Measurements from ENCODE around the gene MOSPD2.

Gene MOSPD2

GRCh38 chrX:14897042-14897441 lies 23.8 kb downstream of the MOSPD2 start:
- Histone ChIP-seq H4K20me1 (ENCODE audit: insufficient read depth, low read length) (no peaks in the 10 kb centered on the region), H3K27ac (ENCODE audit: low read length) (no peak overlapping the region), H3K4me2 (ENCODE audit: insufficient read depth, low read length) (no peak overlapping the region), H3K4me1 (ENCODE audit: insufficient read depth, low read length) (no peaks in the 10 kb centered on the region), H3K79me2 (ENCODE audit: insufficient read depth, low read length) (no peaks in the 10 kb centered on the region), H3K27me3 (ENCODE audit: insufficient read depth, low read length, poor library complexity) (no peaks in the 10 kb centered on the region), H3K4me3 (ENCODE audit: low read depth in 1 of 2, low read length in 2 of 2) (no peak overlapping the region), H3K9me3 (ENCODE audit: insufficient read depth, low read length, severe bottlenecking) (no peaks in the 10 kb centered on the region), H2AFZ (ENCODE audit: low read depth, low read length) (no peak overlapping the region), H3K36me3 (ENCODE audit: insufficient read depth, low read length) (no peaks in the 10 kb centered on the region; the same call in 1 of the 2 replicates), H3K9ac (ENCODE audit: low read depth, low read length) (no peak overlapping the region)
- DNase-seq (no peak), ATAC-seq (ENCODE audit: insufficient read depth, low read depth) (no peak)
- TF ChIP-seq CTCF (IDR thresholded peaks at IDR 0.05; ENCODE audit: borderline replicate concordance, extremely low read depth, low read length, poor library complexity, severe bottlenecking) (no peak), EZH2 (IDR thresholded peaks at IDR 0.05; ENCODE audit: borderline replicate concordance, low read depth, low read length, severe bottlenecking) (no peak)

GRCh38 chrX:14899607-14900006 lies 26.4 kb downstream of the MOSPD2 start:
- Histone ChIP-seq H3K4me2 (ENCODE audit: insufficient read depth, low read length) (no peak overlapping the region), H3K27me3 (ENCODE audit: insufficient read depth, low read length, poor library complexity) (no peaks in the 10 kb centered on the region), H2AFZ (ENCODE audit: low read depth, low read length) (no peak overlapping the region), H3K9ac (ENCODE audit: low read depth, low read length) (no peak overlapping the region), H3K27ac (ENCODE audit: low read length) (no peak overlapping the region), H3K36me3 (ENCODE audit: insufficient read depth, low read length) (peaks cover 13% of the 10 kb centered on the region; the same call in 1 of the 2 replicates), H4K20me1 (ENCODE audit: insufficient read depth, low read length) (no peaks in the 10 kb centered on the region), H3K79me2 (ENCODE audit: insufficient read depth, low read length) (no peaks in the 10 kb centered on the region), H3K9me3 (ENCODE audit: insufficient read depth, low read length, severe bottlenecking) (no peaks in the 10 kb centered on the region), H3K4me3 (ENCODE audit: low read depth in 1 of 2, low read length in 2 of 2) (no peak overlapping the region), H3K4me1 (ENCODE audit: insufficient read depth, low read length) (no peaks in the 10 kb centered on the region)
- no peak for DNase-seq
- TF ChIP-seq EZH2 (IDR thresholded peaks at IDR 0.05; ENCODE audit: borderline replicate concordance, low read depth, low read length, severe bottlenecking), result no peak
- TF ChIP-seq CTCF (IDR thresholded peaks at IDR 0.05; ENCODE audit: borderline replicate concordance, extremely low read depth, low read length, poor library complexity, severe bottlenecking), result no peak
- ATAC-seq (ENCODE audit: insufficient read depth, low read depth), result no peak

- no peak overlapping the region for H2AFZ ChIP-seq (ENCODE audit: low read depth, low read length)
- H3K4me3 ChIP-seq (ENCODE audit: low read depth in 1 of 2, low read length in 2 of 2), result no peak overlapping the region
- TF ChIP-seq CTCF (IDR thresholded peaks at IDR 0.05; ENCODE audit: borderline replicate concordance, extremely low read depth, low read length, poor library complexity, severe bottlenecking) (no peak), EZH2 (IDR thresholded peaks at IDR 0.05; ENCODE audit: borderline replicate concordance, low read depth, low read length, severe bottlenecking) (no peak)
- no peaks in the 10 kb centered on the region for H3K27me3 ChIP-seq (ENCODE audit: insufficient read depth, low read length, poor library complexity)
- ATAC-seq (ENCODE audit: insufficient read depth, low read depth), result no peak
- no peaks in the 10 kb centered on the region for H3K79me2 ChIP-seq (ENCODE audit: insufficient read depth, low read length)
- H3K36me3 ChIP-seq (ENCODE audit: insufficient read depth, low read length), result peaks cover 16% of the 10 kb centered on the region; the same call in 1 of the 2 replicates
- H4K20me1 ChIP-seq (ENCODE audit: insufficient read depth, low read length), result no peaks in the 10 kb centered on the region
- no peaks in the 10 kb centered on the region for H3K4me1 ChIP-seq (ENCODE audit: insufficient read depth, low read length)
- no peak overlapping the region for H3K27ac ChIP-seq (ENCODE audit: low read length)
- H3K4me2 ChIP-seq (ENCODE audit: insufficient read depth, low read length), result no peak overlapping the region
- H3K9ac ChIP-seq (ENCODE audit: low read depth, low read length), result no peak overlapping the region
- DNase-seq, result no peak
- no peaks in the 10 kb centered on the region for H3K9me3 ChIP-seq (ENCODE audit: insufficient read depth, low read length, severe bottlenecking)
These were observed 29.3 kb downstream of the MOSPD2 start for GRCh38 chrX:14902537-14902936.

- no peaks in the 10 kb centered on the region for H3K79me2 ChIP-seq (ENCODE audit: insufficient read depth, low read length)
- H3K4me1 ChIP-seq (ENCODE audit: insufficient read depth, low read length), result no peaks in the 10 kb centered on the region
- H4K20me1 ChIP-seq (ENCODE audit: insufficient read depth, low read length), result no peaks in the 10 kb centered on the region
- no peak for ATAC-seq (ENCODE audit: insufficient read depth, low read depth)
- no peak overlapping the region for H3K4me2 ChIP-seq (ENCODE audit: insufficient read depth, low read length)
- H3K36me3 ChIP-seq (ENCODE audit: insufficient read depth, low read length), result peaks cover 16% of the 10 kb centered on the region; the same call in 1 of the 2 replicates
- no peak overlapping the region for H3K27ac ChIP-seq (ENCODE audit: low read length)
- no peaks in the 10 kb centered on the region for H3K27me3 ChIP-seq (ENCODE audit: insufficient read depth, low read length, poor library complexity)
- DNase-seq, result no peak
- H3K4me3 ChIP-seq (ENCODE audit: low read depth in 1 of 2, low read length in 2 of 2), result no peak overlapping the region
- H2AFZ ChIP-seq (ENCODE audit: low read depth, low read length), result no peak overlapping the region
- no peaks in the 10 kb centered on the region for H3K9me3 ChIP-seq (ENCODE audit: insufficient read depth, low read length, severe bottlenecking)
- TF ChIP-seq EZH2 (IDR thresholded peaks at IDR 0.05; ENCODE audit: borderline replicate concordance, low read depth, low read length, severe bottlenecking) (no peak), CTCF (IDR thresholded peaks at IDR 0.05; ENCODE audit: borderline replicate concordance, extremely low read depth, low read length, poor library complexity, severe bottlenecking) (no peak)
- H3K9ac ChIP-seq (ENCODE audit: low read depth, low read length), result no peak overlapping the region
These were observed 30.7 kb downstream of the MOSPD2 start for GRCh38 chrX:14903891-14904290.
